Ramos (cell line): ENCODE results near the gene VEPH1.

ENCODE experiments used
- in situ Hi-C: fragments of 300-500 bp; cut with MboI; formaldehyde crosslinking; loops from one replicate; pipeline ENCODE4 v1.14.3; 2022; ENCODE audit warnings: low sequenced_read_pairs; ENCODE audit not compliant: unreplicated experiment

Gene VEPH1

GRCh38 chr3:157526036-157526435 lies 22.8 kb upstream of the VEPH1 start:
- in situ Hi-C loops, result no loop called here

DNA sequence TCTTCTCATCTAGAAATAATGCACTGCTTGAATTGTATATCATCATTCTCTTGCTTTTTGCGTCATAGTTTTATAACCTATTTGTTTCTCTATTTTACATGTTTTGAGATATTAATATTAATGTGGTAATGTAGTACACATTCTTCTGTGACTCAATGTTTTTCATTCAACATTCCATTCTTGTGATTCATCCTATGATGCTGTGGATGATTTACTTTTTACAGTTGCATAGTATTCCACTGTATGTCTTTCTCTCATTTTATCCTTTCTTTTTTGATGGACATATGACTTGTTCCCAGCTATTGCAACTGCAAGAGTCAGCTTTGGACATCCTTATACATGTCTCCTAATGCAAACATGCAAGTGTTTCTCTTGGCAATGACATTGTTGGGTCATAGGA lies 20.6 kb upstream of the VEPH1 start:
- in situ Hi-C loops, result no loop called here

DNA sequence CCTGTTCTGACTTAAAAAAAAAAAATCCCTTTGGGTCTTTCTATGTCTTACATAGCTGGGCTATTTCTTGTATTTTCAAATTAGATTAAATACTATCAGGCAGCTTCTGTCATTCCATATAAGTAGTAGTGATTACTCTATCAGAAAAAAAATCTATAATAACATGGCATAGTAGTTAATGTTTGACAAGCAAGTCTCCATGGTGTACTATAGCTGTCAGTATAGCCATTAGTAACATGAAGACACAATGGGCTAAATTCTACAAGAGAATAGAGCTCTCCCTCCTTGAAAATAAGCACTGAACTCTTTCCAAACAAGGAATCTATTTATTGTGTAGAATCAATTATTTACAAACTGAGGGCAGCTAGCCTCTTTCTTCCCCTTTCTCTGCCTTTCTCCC lies 19.4 kb upstream of the VEPH1 start:
- in situ Hi-C loops, result no loop called here

- in situ Hi-C loops, result no loop called here
Observed at GRCh38 chr3:157520485-157521150, 17.4 kb upstream of the VEPH1 start.

DNA sequence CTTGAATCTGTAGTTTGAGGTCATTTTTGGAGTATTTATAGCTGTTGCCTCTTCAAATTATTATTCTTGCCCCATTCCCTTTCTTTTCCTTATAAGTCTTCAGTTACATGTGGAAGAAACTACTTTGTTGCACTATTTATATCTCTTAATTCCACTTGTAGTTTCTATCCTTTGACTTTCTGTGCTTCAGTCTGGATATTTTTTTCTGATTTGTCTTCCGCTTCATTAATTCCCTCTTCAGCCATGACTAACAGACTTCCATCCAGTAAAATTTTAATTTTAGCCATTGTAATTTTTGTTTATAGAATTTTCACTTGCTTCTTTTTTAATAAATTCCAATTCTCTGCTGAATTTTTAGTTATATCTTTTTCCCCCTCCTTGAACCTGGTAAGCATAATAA lies 15.7 kb upstream of the VEPH1 start:
- in situ Hi-C loops, result no loop called here

DNA sequence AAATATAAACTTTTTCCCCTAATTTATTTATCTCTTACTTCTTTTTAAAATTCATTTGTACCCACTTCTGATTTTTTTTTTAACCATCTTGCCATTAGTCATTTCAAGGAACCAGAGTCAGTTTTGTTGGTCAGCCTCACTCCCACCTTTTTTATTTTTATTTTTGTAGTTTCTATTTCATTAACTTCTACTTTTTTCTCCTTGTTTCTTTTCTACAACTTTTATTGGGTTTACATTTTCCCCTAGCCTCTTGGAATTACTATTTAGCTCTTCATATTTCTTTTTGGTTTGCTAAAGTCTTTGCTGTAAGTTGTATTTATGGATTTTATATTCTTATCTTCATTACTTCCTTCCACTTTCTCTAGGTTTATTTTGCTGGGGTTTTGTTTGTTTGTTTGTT lies 13.7 kb upstream of the VEPH1 start:
- in situ Hi-C loops, result no loop called here

DNA sequence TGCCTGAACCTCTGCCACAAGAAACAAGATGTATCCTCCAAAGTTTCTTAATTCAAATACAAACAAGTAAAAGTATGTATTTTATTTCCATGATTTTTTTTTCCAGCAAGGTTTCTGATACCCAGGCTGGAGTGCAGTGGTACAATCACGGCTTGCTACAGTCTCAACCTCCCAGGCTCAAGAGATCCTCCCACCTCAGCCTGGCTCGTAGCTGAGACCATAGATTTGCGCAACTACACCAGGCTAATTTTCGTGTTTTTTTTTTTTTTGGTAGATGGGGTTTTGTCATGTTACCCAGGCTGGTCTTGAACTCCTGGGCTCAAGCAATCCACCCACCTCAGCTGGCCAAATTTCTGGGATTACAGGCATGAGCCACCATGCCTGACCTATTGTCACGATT lies 12.2 kb upstream of the VEPH1 start:
- in situ Hi-C loops, result no loop called here

- in situ Hi-C loops, result no loop called here
Observed at GRCh38 chr3:157514371-157514895, 11.2 kb upstream of the VEPH1 start.

GRCh38 chr3:157513585-157513984 lies 10.4 kb upstream of the VEPH1 start:
- in situ Hi-C loops, result no loop called here

DNA sequence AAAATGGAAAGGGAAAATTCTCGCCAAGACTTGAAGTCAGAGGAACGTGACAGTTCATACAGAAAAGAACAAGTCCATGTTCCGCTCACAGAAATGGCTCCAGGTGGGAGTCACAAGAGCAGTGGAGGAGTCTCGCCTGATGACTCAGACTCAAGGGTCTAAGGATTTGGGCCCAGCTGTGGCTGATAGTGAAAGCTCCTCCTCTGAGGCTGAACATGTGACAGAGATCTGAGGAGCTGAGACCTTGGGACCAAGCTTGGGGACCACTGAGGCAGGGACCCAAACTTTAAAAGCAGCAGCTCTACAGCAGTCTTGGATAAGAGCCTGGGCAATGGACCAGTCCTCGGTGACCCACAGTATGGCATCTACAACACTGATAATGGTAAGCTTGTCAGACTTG lies 9.3 kb upstream of the VEPH1 start:
- in situ Hi-C loops, result no loop called here

DNA sequence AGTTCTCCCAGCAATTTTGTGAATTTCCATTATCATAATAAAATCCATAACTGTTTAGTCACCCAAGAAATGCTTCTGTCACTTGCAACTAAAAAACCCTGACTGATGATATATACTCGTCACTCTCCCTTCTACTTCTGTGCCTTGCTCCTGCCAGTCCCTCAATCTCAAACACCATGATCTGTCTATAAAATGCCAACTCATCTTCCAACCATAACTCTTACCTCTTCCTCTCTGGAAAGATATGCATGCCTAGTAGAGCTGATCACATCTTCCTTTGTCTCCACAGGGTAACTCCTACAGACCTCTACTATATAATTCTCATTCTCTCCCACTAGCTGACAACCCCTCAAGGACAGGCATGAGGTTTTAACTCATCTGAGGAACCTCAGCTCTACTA lies 5.2 kb upstream of the VEPH1 start:
- in situ Hi-C loops, result no loop called here

GRCh38 chr3:157501863-157502262 lies 1.4 kb downstream of the VEPH1 start:
- in situ Hi-C loops, result no loop called here

DNA sequence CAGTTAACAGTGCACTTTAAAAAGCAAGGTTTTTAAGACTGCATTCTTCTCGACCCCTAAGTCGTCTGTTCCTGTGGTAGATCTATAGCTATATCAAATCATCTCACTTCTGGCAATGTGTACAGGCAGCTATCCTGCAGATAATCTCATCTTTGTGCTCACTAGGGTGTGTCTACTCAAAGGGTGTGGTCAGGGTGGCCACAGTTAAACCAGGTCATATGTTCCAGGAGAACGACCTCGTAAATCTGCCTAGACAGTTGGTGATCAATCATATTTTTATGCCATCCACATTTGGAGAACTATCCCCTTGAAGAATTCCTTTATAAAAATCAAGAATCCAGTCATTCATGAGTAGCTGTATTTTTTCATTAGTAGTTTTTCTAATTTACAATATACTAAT lies 3.0 kb downstream of the VEPH1 start:
- in situ Hi-C loops, result no loop called here

DNA sequence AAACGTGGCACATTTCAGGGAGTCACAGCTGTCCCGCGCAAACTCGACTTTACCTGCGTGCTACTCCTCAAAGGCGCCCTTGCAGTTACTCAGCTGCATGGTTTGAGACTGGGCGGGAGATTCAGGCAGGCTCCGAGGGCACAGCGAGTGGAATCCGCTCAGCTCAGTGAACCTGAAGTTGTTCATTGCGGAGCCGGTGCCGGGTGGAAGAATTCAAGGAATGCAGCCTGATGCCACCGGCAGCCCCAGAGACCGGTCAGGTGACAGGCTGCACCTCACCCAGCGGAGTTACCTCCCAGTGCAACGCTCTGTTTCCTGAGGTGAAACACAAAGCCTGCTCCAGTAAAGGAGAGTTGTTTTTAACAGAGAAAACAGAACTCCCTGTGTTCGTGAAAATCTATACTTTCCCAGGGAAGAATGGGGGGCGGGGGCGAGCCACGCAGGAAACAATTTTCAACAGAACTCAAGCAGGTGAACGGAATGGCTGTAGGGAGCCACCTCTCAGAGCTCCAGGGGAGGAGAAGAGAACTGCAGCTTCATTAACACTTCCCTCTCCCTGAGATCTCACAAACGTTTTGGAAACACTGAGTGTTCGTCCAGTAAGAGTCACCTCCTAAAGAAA lies 3.8 kb downstream of the VEPH1 start:
- in situ Hi-C loops, result no loop called here

DNA sequence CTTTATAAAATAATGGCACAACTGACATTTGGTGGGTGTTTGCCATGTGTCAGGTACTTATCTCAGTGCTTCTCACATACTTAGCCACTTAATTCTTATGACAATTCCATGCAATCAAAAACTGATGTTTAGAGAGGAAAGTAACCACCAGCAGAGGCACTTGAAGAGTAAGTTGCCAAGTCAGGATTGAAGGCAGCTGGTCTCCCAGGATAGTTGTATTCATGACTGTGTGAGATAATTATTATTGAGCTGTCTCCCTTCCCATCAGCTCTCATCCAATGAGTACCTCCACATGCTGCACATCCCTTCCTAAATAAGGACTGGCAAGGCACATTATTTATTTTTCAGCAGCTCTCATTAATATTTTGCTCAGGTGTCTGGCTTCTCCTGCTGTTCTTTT lies 4.8 kb downstream of the VEPH1 start:
- in situ Hi-C loops, result no loop called here

GRCh38 chr3:157495846-157496245 lies 7.4 kb downstream of the VEPH1 start:
- in situ Hi-C loops, result no loop called here

DNA sequence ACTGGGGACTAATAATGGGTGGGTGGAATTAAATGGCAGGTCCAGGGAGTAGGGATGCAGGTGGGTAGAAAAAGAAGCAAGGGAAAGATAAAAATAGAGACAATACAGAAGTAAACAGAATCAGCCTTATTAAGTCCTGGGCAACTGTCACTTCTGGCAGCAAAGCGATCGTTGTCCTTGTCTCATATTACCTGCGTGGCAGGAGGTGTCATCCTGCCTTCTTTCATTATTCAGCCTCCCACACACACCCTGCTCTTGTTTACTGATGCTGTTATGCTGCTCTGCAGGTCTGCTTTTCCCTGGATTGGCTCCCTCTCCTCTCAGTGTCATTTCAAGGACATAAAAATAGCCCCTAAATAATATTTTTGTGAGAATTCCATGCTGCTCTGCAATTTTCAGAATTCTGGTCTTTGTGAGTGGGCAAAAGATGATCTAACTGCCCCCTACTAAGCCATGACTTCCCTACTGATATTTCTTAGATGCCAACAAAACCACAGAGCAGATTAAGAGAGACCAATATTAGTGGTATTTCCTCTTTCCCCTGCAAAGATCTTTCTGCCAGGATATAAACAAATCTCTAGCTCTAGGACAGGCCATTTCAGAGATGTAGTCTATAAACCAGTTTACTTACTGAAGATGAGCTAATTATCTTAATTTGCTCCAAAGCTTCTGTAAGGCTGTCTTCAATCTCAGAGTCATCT lies 8.5 kb downstream of the VEPH1 start:
- in situ Hi-C loops, result no loop called here

- in situ Hi-C loops, result no loop called here
Observed at GRCh38 chr3:157493627-157494550, 9.3 kb downstream of the VEPH1 start.

DNA sequence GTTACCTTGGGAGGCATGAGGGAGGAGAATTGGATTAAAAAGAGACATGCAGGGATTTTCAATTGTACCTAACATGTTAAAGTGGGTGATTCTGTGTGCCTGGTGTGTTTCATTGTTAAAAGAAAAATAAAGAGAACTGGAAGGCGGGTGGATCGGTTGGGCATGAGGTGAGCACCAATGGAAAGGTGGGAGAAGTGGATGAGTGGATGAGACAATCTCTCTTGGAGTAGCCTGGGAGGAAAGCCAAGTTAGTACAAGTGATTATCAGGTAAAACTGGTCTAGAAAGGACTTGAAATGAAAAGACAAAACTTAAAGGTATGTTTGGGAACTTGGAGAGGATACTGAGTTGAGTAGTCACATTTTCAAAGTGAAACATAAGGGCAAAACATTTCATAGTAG lies 12.1 kb downstream of the VEPH1 start:
- in situ Hi-C loops, result no loop called here

GRCh38 chr3:157488144-157488543 lies 15.1 kb downstream of the VEPH1 start:
- in situ Hi-C loops, result no loop called here
